Ishikawa (cell line): ENCODE data around the gene QSOX1.

Experiments
- CEBPB ChIP-seq: IDR thresholded peaks from 2 replicates; pipeline ENCODE4 v1.6.1; 2012
- CREB1 ChIP-seq: IDR thresholded peaks from 2 replicates; pipeline ENCODE4 v1.6.1; 2012; ENCODE audit warnings: low read depth
- EGR1 ChIP-seq: IDR thresholded peaks from 2 replicates; pipeline ENCODE4 v1.6.1; 2012
- EP300 ChIP-seq: IDR thresholded peaks from 2 replicates; pipeline ENCODE4 v1.6.1; 2012; ENCODE audit warnings: borderline replicate concordance
- FOXM1 ChIP-seq: IDR thresholded peaks from 2 replicates; pipeline ENCODE4 v1.6.1; 2012; ENCODE audit warnings: low read depth, borderline replicate concordance
- NFIC ChIP-seq: IDR thresholded peaks from 2 replicates; pipeline ENCODE4 v1.6.1; 2012
- RAD21 ChIP-seq: IDR thresholded peaks from 2 replicates; pipeline ENCODE4 v1.6.1; 2012; ENCODE audit warnings: low read depth
- TAF1 ChIP-seq: IDR thresholded peaks from 2 replicates; pipeline ENCODE4 v1.6.1; 2012; ENCODE audit warnings: low read depth, mild to moderate bottlenecking
- TCF12 ChIP-seq: IDR thresholded peaks from 2 replicates; pipeline ENCODE4 v1.6.1; 2012; ENCODE audit warnings: low read depth
- TEAD4 ChIP-seq: IDR thresholded peaks from 2 replicates; pipeline ENCODE4 v1.6.1; 2012
- YY1 ChIP-seq: IDR thresholded peaks from 2 replicates; pipeline ENCODE4 v1.6.1; 2012; ENCODE audit warnings: low read depth
- ZBTB7A ChIP-seq: IDR thresholded peaks from 2 replicates; pipeline ENCODE4 v1.6.1; 2012; ENCODE audit warnings: low read depth
- TF ChIP-seq, protein P1 (sequence below): IDR thresholded peaks from 2 replicates; pipeline ENCODE4 v1.6.1; 2012
- TF ChIP-seq, protein P2 (sequence below): IDR thresholded peaks from 2 replicates; pipeline ENCODE4 v1.6.1; 2012; ENCODE audit warnings: low read depth, mild to moderate bottlenecking
- TF ChIP-seq, protein P3 (sequence below): IDR thresholded peaks from 2 replicates; pipeline ENCODE4 v1.6.1; 2012

Gene QSOX1

GRCh38 chr1:180136331-180136967 is 18.2 kb upstream of the QSOX1 start:
- TF ChIP-seq ZBTB7A: no peak

DNA sequence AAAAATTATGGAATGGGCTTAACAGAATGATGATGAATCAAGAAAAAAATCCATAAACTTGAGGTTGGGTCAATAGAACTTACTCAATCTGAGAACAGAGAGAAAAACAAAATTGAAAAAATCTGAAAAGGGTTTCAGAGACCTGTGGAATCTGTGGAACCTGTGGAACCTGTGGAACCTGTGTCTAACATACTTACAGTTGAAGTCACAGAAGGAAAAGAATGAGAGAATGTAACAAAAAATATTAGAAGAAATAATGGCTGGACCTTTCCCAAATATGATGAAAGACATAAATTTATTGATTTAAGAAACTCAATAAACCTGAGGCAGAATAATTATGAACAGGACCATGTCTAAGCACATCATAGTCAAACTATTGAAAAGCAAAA is 17.7 kb upstream of the QSOX1 start:
- TF ChIP-seq EP300: no peak
- TF ChIP-seq YY1: no peak
- no peak for TF ChIP-seq TAF1
- TF ChIP-seq EGR1: no peak
- TF ChIP-seq ZBTB7A: no peak
- TF ChIP-seq, protein P1, sequence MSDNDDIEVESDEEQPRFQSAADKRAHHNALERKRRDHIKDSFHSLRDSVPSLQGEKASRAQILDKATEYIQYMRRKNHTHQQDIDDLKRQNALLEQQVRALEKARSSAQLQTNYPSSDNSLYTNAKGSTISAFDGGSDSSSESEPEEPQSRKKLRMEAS: no peak
- TF ChIP-seq TEAD4: no peak
- TF ChIP-seq RAD21: no peak
- TF ChIP-seq TCF12: no peak
- TF ChIP-seq CREB1: no peak
- TF ChIP-seq NFIC: no peak
- no peak for TF ChIP-seq CEBPB
- TF ChIP-seq, protein P2, sequence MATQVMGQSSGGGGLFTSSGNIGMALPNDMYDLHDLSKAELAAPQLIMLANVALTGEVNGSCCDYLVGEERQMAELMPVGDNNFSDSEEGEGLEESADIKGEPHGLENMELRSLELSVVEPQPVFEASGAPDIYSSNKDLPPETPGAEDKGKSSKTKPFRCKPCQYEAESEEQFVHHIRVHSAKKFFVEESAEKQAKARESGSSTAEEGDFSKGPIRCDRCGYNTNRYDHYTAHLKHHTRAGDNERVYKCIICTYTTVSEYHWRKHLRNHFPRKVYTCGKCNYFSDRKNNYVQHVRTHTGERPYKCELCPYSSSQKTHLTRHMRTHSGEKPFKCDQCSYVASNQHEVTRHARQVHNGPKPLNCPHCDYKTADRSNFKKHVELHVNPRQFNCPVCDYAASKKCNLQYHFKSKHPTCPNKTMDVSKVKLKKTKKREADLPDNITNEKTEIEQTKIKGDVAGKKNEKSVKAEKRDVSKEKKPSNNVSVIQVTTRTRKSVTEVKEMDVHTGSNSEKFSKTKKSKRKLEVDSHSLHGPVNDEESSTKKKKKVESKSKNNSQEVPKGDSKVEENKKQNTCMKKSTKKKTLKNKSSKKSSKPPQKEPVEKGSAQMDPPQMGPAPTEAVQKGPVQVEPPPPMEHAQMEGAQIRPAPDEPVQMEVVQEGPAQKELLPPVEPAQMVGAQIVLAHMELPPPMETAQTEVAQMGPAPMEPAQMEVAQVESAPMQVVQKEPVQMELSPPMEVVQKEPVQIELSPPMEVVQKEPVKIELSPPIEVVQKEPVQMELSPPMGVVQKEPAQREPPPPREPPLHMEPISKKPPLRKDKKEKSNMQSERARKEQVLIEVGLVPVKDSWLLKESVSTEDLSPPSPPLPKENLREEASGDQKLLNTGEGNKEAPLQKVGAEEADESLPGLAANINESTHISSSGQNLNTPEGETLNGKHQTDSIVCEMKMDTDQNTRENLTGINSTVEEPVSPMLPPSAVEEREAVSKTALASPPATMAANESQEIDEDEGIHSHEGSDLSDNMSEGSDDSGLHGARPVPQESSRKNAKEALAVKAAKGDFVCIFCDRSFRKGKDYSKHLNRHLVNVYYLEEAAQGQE: no peak

- no peak for TF ChIP-seq TAF1
- no peak for TF ChIP-seq EP300
- no peak for TF ChIP-seq TEAD4
- TF ChIP-seq, protein P3, sequence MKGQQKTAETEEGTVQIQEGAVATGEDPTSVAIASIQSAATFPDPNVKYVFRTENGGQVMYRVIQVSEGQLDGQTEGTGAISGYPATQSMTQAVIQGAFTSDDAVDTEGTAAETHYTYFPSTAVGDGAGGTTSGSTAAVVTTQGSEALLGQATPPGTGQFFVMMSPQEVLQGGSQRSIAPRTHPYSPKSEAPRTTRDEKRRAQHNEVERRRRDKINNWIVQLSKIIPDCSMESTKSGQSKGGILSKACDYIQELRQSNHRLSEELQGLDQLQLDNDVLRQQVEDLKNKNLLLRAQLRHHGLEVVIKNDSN: no peak
- no peak for TF ChIP-seq ZBTB7A
- no peak for TF ChIP-seq NFIC
- no peak for TF ChIP-seq TCF12
- no peak for TF ChIP-seq RAD21
- no peak for TF ChIP-seq CEBPB
- TF ChIP-seq YY1: no peak
- TF ChIP-seq, protein P2: no peak
- no peak for TF ChIP-seq EGR1
- TF ChIP-seq CREB1: no peak
- TF ChIP-seq, protein P1: no peak
- TF ChIP-seq FOXM1: no peak
Measured at GRCh38 chr1:180137776-180138175, 16.9 kb upstream of the QSOX1 start.

GRCh38 chr1:180141381-180141934 is 13.2 kb upstream of the QSOX1 start:
- TF ChIP-seq EGR1: no peak
- TF ChIP-seq NFIC: no peak
- TF ChIP-seq RAD21: no peak
- no peak for TF ChIP-seq FOXM1
- no peak for TF ChIP-seq TCF12
- TF ChIP-seq ZBTB7A: no peak
- TF ChIP-seq TAF1: no peak
- TF ChIP-seq, protein P2: no peak
- TF ChIP-seq CREB1: no peak
- TF ChIP-seq YY1: no peak
- no peak for TF ChIP-seq CEBPB
- TF ChIP-seq EP300: no peak
- TF ChIP-seq, protein P1: no peak

GRCh38 chr1:180143359-180143758 is 11.3 kb upstream of the QSOX1 start:
- TF ChIP-seq, protein P3: no peak
- TF ChIP-seq TCF12 (no peak), TEAD4 (no peak), YY1 (no peak), EGR1 (no peak), FOXM1 (no peak), EP300 (no peak), CEBPB (no peak), CREB1 (no peak), TAF1 (no peak), NFIC (no peak), ZBTB7A (no peak)
- TF ChIP-seq, protein P1: no peak
